ENCODE measurements around the gene TAS2R1.

GRCh38 chr5:9610969-9611368 lies 19.2 kb downstream of the TAS2R1 start:
- no peak for TF ChIP-seq GATA2 (IDR thresholded peaks at IDR 0.05; ENCODE audit: low read depth, low read length)
- TF ChIP-seq GATA3 (IDR thresholded peaks at IDR 0.05; ENCODE audit: low read depth, low read length): no peak

Measured in SH-SY5Y (cell line).